IMR-90 (cell line): ENCODE measurements around the gene SRSF4. TPM values are rescaled to one million over a fixed set of nuclear protein-coding genes. Genes with fewer than 3 reads are reported as not detected.

Source experiments
- ATAC-seq: fragments of 200-7000 bp; cut with Tn5 transposase; 2 replicates; pipeline ENCODE4 v1.9.1; 2020; ENCODE audit warnings: low read depth, mild to moderate bottlenecking, moderate library complexity
- BruUV-seq: library from RNA; stranded (reverse); fragments of 400-500 nt; replicated peaks from 2 replicates; lab custom pipeline; 2021; lab: Mats Ljungman, UMichigan
- CTCF ChIA-PET: fragments of 300-600 bp; formaldehyde crosslinking; extraction: SDS; loops from one replicate; lab custom pipeline; 2021; ENCODE audit warnings: antibody characterized with exemption; lab: Yijun Ruan, JAX
- POLR2A ChIA-PET: fragments of 300-600 bp; sonication (Branson Sonifier 250); formaldehyde crosslinking; loops from one replicate; lab custom pipeline; 2022; ENCODE audit warnings: antibody characterized with exemption; ENCODE audit not compliant: unreplicated experiment; lab: Charles Lee
- DNase-seq: peaks from one replicate; pipeline ENCODE4 v3.0.0; 2013
- H2AFZ ChIP-seq: replicated peaks from 2 replicates; pipeline ENCODE3; 2013; ENCODE audit warnings: low read length, mild to moderate bottlenecking; ENCODE audit not compliant: poor library complexity
- H2AK5ac ChIP-seq: 2 replicates; pipeline ENCODE4 v1.6.1; 2013; ENCODE audit warnings: low read depth, low read length, inconsistent platforms
- H2AK9ac ChIP-seq: replicated peaks from 2 replicates; pipeline ENCODE3; 2013; ENCODE audit warnings: mild to moderate bottlenecking, low read depth, low read length, moderate library complexity; ENCODE audit not compliant: poor library complexity
- H2BK120ac ChIP-seq: 2 replicates; pipeline ENCODE4 v1.6.1; 2013; ENCODE audit warnings: low read depth, low read length, inconsistent platforms
- H2BK15ac ChIP-seq: 3 replicates; pipeline ENCODE4 v1.6.1; 2013; ENCODE audit warnings: low read depth, low read length, inconsistent platforms
- H2BK20ac ChIP-seq: 2 replicates; pipeline ENCODE4 v1.6.1; 2013; ENCODE audit warnings: low read depth, mild to moderate bottlenecking, inconsistent platforms, low read length, moderate library complexity
- H2BK5ac ChIP-seq: 2 replicates; pipeline ENCODE4 v1.6.1; 2013; ENCODE audit warnings: mild to moderate bottlenecking, low read depth, low read length, inconsistent platforms; ENCODE audit not compliant: poor library complexity, severe bottlenecking
- H3K14ac ChIP-seq: replicated peaks from 2 replicates; pipeline ENCODE4 v1.6.1; 2013; ENCODE audit warnings: low read depth, low read length, inconsistent platforms
- H3K18ac ChIP-seq: 2 replicates; pipeline ENCODE4 v1.6.1; 2013; ENCODE audit warnings: low read depth, low read length, control low read depth
- H3K23ac ChIP-seq: 2 replicates; pipeline ENCODE4 v1.6.1; 2013; ENCODE audit warnings: low read depth, low read length, inconsistent platforms
- H3K27ac ChIP-seq: 2 replicates; pipeline ENCODE4 v1.5.1; 2013; ENCODE audit warnings: mild to moderate bottlenecking, control low read depth, low read length; ENCODE audit not compliant: insufficient read depth
- H3K27me3 ChIP-seq: 2 replicates; pipeline ENCODE4 v1.6.1; 2013; ENCODE audit warnings: low read length; ENCODE audit not compliant: control insufficient read depth, insufficient read depth
- H3K36me3 ChIP-seq: 2 replicates; pipeline ENCODE4 v1.6.1; 2013; ENCODE audit warnings: low read length, mixed read lengths; ENCODE audit not compliant: control insufficient read depth, insufficient read depth
- H3K4ac ChIP-seq: 2 replicates; pipeline ENCODE4 v1.6.1; 2013; ENCODE audit warnings: low read depth, low read length, inconsistent platforms
- H3K4me1 ChIP-seq: 2 replicates; pipeline ENCODE4 v1.6.1; 2013; ENCODE audit warnings: low read length, mixed read lengths; ENCODE audit not compliant: control insufficient read depth, insufficient read depth
- H3K4me2 ChIP-seq: 2 replicates; pipeline ENCODE4 v1.6.1; 2013; ENCODE audit warnings: low read depth, mild to moderate bottlenecking, control low read depth, low read length, moderate library complexity
- H3K4me3 ChIP-seq: 2 replicates; pipeline ENCODE4 v1.5.1; 2013; ENCODE audit warnings: low read depth, mild to moderate bottlenecking, control low read depth, low read length, moderate library complexity; ENCODE audit not compliant: insufficient read depth
- H3K56ac ChIP-seq: 2 replicates; pipeline ENCODE4 v1.6.1; 2013; ENCODE audit warnings: low read length, inconsistent platforms; ENCODE audit not compliant: insufficient read depth; ENCODE audit errors: extremely low read depth
- H3K79me1 ChIP-seq, 2 experiments: 2 replicates each; pipeline ENCODE4 v1.6.1; 2013; ENCODE audit warnings: low read length in 2 of 2, inconsistent platforms in 1 of 2, low read depth in 1 of 2
- H3K9ac ChIP-seq: 2 replicates; pipeline ENCODE4 v1.6.1; 2013; ENCODE audit warnings: low read depth, low read length, control low read depth
- H3K9me1 ChIP-seq: 2 replicates; pipeline ENCODE4 v1.6.1; 2013; ENCODE audit warnings: low read length, inconsistent platforms; ENCODE audit not compliant: insufficient read depth
- H3K9me3 ChIP-seq: 2 replicates; pipeline ENCODE4 v1.6.1; 2013; ENCODE audit warnings: low read length; ENCODE audit not compliant: control insufficient read depth, insufficient read depth
- H4K20me1 ChIP-seq: 2 replicates; pipeline ENCODE4 v1.6.1; 2013; ENCODE audit warnings: low read length, inconsistent platforms; ENCODE audit not compliant: insufficient read depth
- H4K5ac ChIP-seq: 2 replicates; pipeline ENCODE4 v1.6.1; 2013; ENCODE audit warnings: mild to moderate bottlenecking, low read depth, low read length, control low read depth
- H4K8ac ChIP-seq, 2 experiments: 2 replicates each; pipeline ENCODE4 v1.6.1; 2013; ENCODE audit warnings: low read depth in 2 of 2, low read length in 2 of 2, control low read depth in 1 of 2, inconsistent platforms in 1 of 2
- H4K91ac ChIP-seq: 2 replicates; pipeline ENCODE4 v1.6.1; 2013; ENCODE audit warnings: low read depth, low read length, inconsistent platforms; ENCODE audit not compliant: insufficient read depth
- BHLHE40 ChIP-seq: fragments of 150-350 bp; IDR thresholded peaks from 2 replicates; pipeline ENCODE4 v1.6.1; 2016; ENCODE audit warnings: mild to moderate bottlenecking, low read depth, low read length
- CEBPB ChIP-seq: IDR thresholded peaks from 2 replicates; pipeline ENCODE4 v1.6.1; 2012; ENCODE audit warnings: low read depth, low read length, improper control_type of control experiment
- CHD1 ChIP-seq: IDR thresholded peaks from 2 replicates; pipeline ENCODE4 v1.6.1; 2012; ENCODE audit warnings: low read depth, low read length, improper control_type of control experiment
- CTCF ChIP-seq: conservative IDR thresholded peaks from 2 replicates; pipeline ENCODE4 v1.5.1; 2012; ENCODE audit warnings: mild to moderate bottlenecking, low read depth, low read length, improper control_type of control experiment
- FOS ChIP-seq: fragments of 150-350 bp; IDR thresholded peaks from 2 replicates; pipeline ENCODE4 v1.6.1; 2016; ENCODE audit warnings: low read depth, low read length
- POLR2A ChIP-seq: IDR thresholded peaks from 2 replicates; pipeline ENCODE4 v1.6.1; 2012; ENCODE audit warnings: mild to moderate bottlenecking, low read depth, low read length
- RAD21 ChIP-seq: IDR thresholded peaks from 2 replicates; pipeline ENCODE4 v1.6.1; 2012; ENCODE audit warnings: low read length, improper control_type of control experiment
- RCOR1 ChIP-seq: IDR thresholded peaks from 2 replicates; pipeline ENCODE4 v1.6.1; 2012; ENCODE audit warnings: mild to moderate bottlenecking, low read length, improper control_type of control experiment; ENCODE audit not compliant: insufficient replicate concordance
- RFX5 ChIP-seq: IDR thresholded peaks from 2 replicates; pipeline ENCODE4 v1.8.0; 2012; ENCODE audit warnings: low read depth, mild to moderate bottlenecking, low read length, moderate library complexity
- SMC3 ChIP-seq: fragments of 150-350 bp; IDR thresholded peaks from 2 replicates; pipeline ENCODE4 v1.6.1; 2016; ENCODE audit warnings: low read depth, mild to moderate bottlenecking, antibody characterized with exemption, low read length, moderate library complexity
- USF2 ChIP-seq: fragments of 150-350 bp; IDR thresholded peaks from 2 replicates; pipeline ENCODE4 v1.6.1; 2017; ENCODE audit warnings: mild to moderate bottlenecking, antibody characterized with exemption, low read length, low read depth
- WGBS, 2 experiments: methylation state at CpG; one replicate each; pipeline versions ENCODE4 v1.1.5 to v1.1.7; 2013; ENCODE audit warnings: missing lambda C conversion rate in 2 of 2; ENCODE audit not compliant: insufficient read length in 1 of 2; ENCODE audit errors: extremely low coverage in 2 of 2; 5-methylcytosine and 5-hydroxymethylcytosine counted together
- dilution Hi-C: fragments of 300-500 bp; cut with HindIII; formaldehyde crosslinking; loops from one replicate; pipeline ENCODE4 v1.14.3; 2018; ENCODE audit warnings: low sequenced_read_pairs; ENCODE audit not compliant: unreplicated experiment
- in situ Hi-C: fragments of 300-500 bp; cut with MboI; formaldehyde crosslinking; loops from 3 replicates; pipeline ENCODE4 v1.14.3; 2019; ENCODE audit warnings: low sequenced_read_pairs, inconsistent platforms, mixed read lengths
- intact Hi-C: fragments of 100-400 bp; cut with micrococcal nuclease; formaldehyde crosslinking; loops from 2 replicates; pipeline ENCODE4 v1.10.0; 2022
- polyA plus RNA-seq, 3 experiments: library from polyadenylated mRNA; depleted of rRNA; stranded (reverse); fragments of >200 nt; gene quantifications; 2 replicates each; pipeline ENCODE4 v1.2.3, GENCODE V29; 2012; ENCODE audit warnings: low replicate concordance in 1 of 3
- total RNA-seq: library from RNA; depleted of rRNA; stranded (reverse); fragments of >200 nt; gene quantifications from 2 replicates; pipeline ENCODE4 v1.2.3, GENCODE V29; 2012

SRSF4 gene
- total and polyA plus RNA-seq, 2 of the 4 experiments (the other 2 are of a cell fraction), result 20.8 to 48.5 TPM

- no peak overlapping the region for H4K91ac ChIP-seq
- dilution Hi-C loops (no loop called here), in situ Hi-C loops (no loop called here), intact Hi-C loops (no loop called here)
- no peaks in the 10 kb centered on the region for H3K27me3 ChIP-seq
- BruUV-seq, result no TSS peak
- H2BK120ac ChIP-seq, result no peak overlapping the region
- H3K36me3 ChIP-seq, result peaks cover 10% of the 10 kb centered on the region
- no peak overlapping the region for H4K5ac ChIP-seq
- no peak overlapping the region for H2BK15ac ChIP-seq
- no peak overlapping the region for H2AFZ ChIP-seq
- ChIA-PET POLR2A (interaction anchor here (0.6 kb wide), 1 partner anchor 1554 kb away, joined by 3 read pairs; no protein-coding TSS in a partner anchor), CTCF (no interaction called here)
- ATAC-seq, result no peak
- H3K56ac ChIP-seq, result no peak overlapping the region
- H2AK9ac ChIP-seq, result no peak overlapping the region
- WGBS, 2 experiments, result no CpG with 5 or more reads among the region's 4 CpGs
- no peak overlapping the region for H4K8ac ChIP-seq
- H3K23ac ChIP-seq, result no peak overlapping the region
- no peak overlapping the region for H3K4me2 ChIP-seq
- no peak overlapping the region for H3K14ac ChIP-seq
- H4K20me1 ChIP-seq, result peaks cover 79% of the 10 kb centered on the region
- no peak overlapping the region for H3K27ac ChIP-seq
- H3K79me1 ChIP-seq, result peaks cover 0 to 33% of the 10 kb centered on the region in 2 experiments; a peak in 2 of 4 replicates
- DNase-seq, result no peak
- no peak overlapping the region for H3K4ac ChIP-seq
- no peak overlapping the region for H2BK5ac ChIP-seq
- H3K4me1 ChIP-seq, result peaks cover 10% of the 10 kb centered on the region
- no peak overlapping the region for H3K9ac ChIP-seq
- no peaks in the 10 kb centered on the region for H3K9me3 ChIP-seq
- TF ChIP-seq RFX5 (no peak), RAD21 (no peak), USF2 (no peak), CEBPB (no peak), POLR2A (no peak), SMC3 (no peak), BHLHE40 (no peak), RCOR1 (no peak), CTCF (no peak), FOS (no peak), CHD1 (no peak)
- H2BK20ac ChIP-seq, result no peak overlapping the region
- H2AK5ac ChIP-seq, result no peak overlapping the region
- no peak overlapping the region for H3K18ac ChIP-seq
- H3K9me1 ChIP-seq, result peaks cover 7% of the 10 kb centered on the region
- H3K4me3 ChIP-seq, result no peak overlapping the region
These were observed 5.1 kb downstream of the SRSF4 start for GRCh38 chr1:29176576-29176975.
